Mesenchymal stem cell (in vitro differentiated cells and primary cell): ENCODE measurements around the gene POLRMT.

Source experiments
- DNase-seq: peaks from one replicate; pipeline ENCODE4 v3.0.0-alpha.2; 2013
- H2AFZ ChIP-seq: one replicate; pipeline ENCODE4 v1.6.1; 2013; ENCODE audit warnings: low read depth, mild to moderate bottlenecking, control low read depth, inconsistent platforms, low read length, moderate library complexity
- H2AK5ac ChIP-seq: 2 replicates; pipeline ENCODE4 v1.6.1; 2013; ENCODE audit warnings: low read length, moderate library complexity, mild to moderate bottlenecking, inconsistent platforms; ENCODE audit not compliant: severe bottlenecking
- H2BK120ac ChIP-seq: one replicate; pipeline ENCODE4 v1.6.1; 2013; ENCODE audit warnings: low read depth, mild to moderate bottlenecking, inconsistent platforms, low read length, moderate library complexity
- H2BK12ac ChIP-seq, 2 experiments: one replicate each; pipeline ENCODE4 v1.6.1; 2013; ENCODE audit warnings: inconsistent platforms in 2 of 2, low read length in 2 of 2, mild to moderate bottlenecking in 2 of 2, moderate library complexity in 2 of 2, control low read depth in 1 of 2
- H2BK15ac ChIP-seq: one replicate; pipeline ENCODE4 v1.6.1; 2013; ENCODE audit warnings: mild to moderate bottlenecking, low read depth, inconsistent platforms; ENCODE audit not compliant: poor library complexity, severe bottlenecking
- H2BK5ac ChIP-seq: 2 replicates; pipeline ENCODE4 v1.6.1; 2013; ENCODE audit warnings: low read depth, mild to moderate bottlenecking, low read length, control low read depth, inconsistent platforms; ENCODE audit not compliant: poor library complexity, severe bottlenecking
- H3K14ac ChIP-seq, 2 experiments: one replicate each; pipeline ENCODE4 v1.6.1; 2013; ENCODE audit warnings: inconsistent platforms in 2 of 2, low read length in 2 of 2, control low read depth in 1 of 2, mild to moderate bottlenecking in 1 of 2, moderate library complexity in 1 of 2
- H3K18ac ChIP-seq, 2 experiments: one replicate each; pipeline ENCODE4 v1.6.1; 2013; ENCODE audit warnings: inconsistent platforms in 2 of 2, low read length in 2 of 2, control low read depth in 1 of 2, low read depth in 1 of 2, mild to moderate bottlenecking in 1 of 2
- H3K23ac ChIP-seq, 2 experiments: one replicate each; pipeline ENCODE4 v1.6.1; 2013; ENCODE audit warnings: inconsistent platforms in 2 of 2, low read length in 2 of 2, mild to moderate bottlenecking in 2 of 2, moderate library complexity in 2 of 2, control low read depth in 1 of 2
- H3K27ac ChIP-seq: 2 replicates; pipeline ENCODE4 v1.5.1; 2013; ENCODE audit warnings: mild to moderate bottlenecking, moderate library complexity, low read length, control low read depth, inconsistent platforms; ENCODE audit not compliant: poor library complexity, severe bottlenecking
- H3K27me3 ChIP-seq, 2 experiments: 2 replicates each; pipeline versions ENCODE4 v1.6.1 to v1.7.0; 2013; ENCODE audit warnings: low read length in 2 of 2, mild to moderate bottlenecking in 2 of 2, moderate library complexity in 2 of 2, control low read depth in 1 of 2, inconsistent platforms in 1 of 2; ENCODE audit not compliant: control insufficient read depth in 1 of 2, insufficient read depth in 1 of 2
- H3K36me3 ChIP-seq, 2 experiments: 2 replicates each; pipeline versions ENCODE4 v1.6.1 to v1.7.0; 2013; ENCODE audit warnings: low read length in 2 of 2, control low read depth in 1 of 2, inconsistent platforms in 1 of 2, low read depth in 1 of 2, mild to moderate bottlenecking in 1 of 2; ENCODE audit not compliant: insufficient read depth in 2 of 2, control insufficient read depth in 1 of 2
- H3K4ac ChIP-seq, 2 experiments: one replicate each; pipeline ENCODE4 v1.6.1; 2013; ENCODE audit warnings: inconsistent platforms in 2 of 2, low read length in 2 of 2, mild to moderate bottlenecking in 2 of 2, moderate library complexity in 2 of 2, control low read depth in 1 of 2, low read depth in 1 of 2
- H3K4me1 ChIP-seq: 2 replicates; pipeline ENCODE4 v1.6.1; 2013; ENCODE audit warnings: low read depth, low read length, control low read depth; ENCODE audit not compliant: control insufficient read depth, insufficient read depth
- H3K4me2 ChIP-seq: 2 replicates; pipeline ENCODE4 v1.6.1; 2013; ENCODE audit warnings: low read length, mild to moderate bottlenecking, inconsistent platforms; ENCODE audit not compliant: poor library complexity, severe bottlenecking
- H3K4me3 ChIP-seq, 2 experiments: 2 replicates each; pipeline versions ENCODE4 v1.5.1 to v1.7.0; 2013; ENCODE audit warnings: low read length in 2 of 2, mild to moderate bottlenecking in 2 of 2, control low read depth in 1 of 2, low read depth in 1 of 2; ENCODE audit not compliant: insufficient read depth in 1 of 2
- H3K79me1 ChIP-seq: replicated peaks from 2 replicates; pipeline ENCODE4 v1.6.1; 2013; ENCODE audit warnings: mild to moderate bottlenecking, control low read depth, low read length, inconsistent platforms; ENCODE audit not compliant: poor library complexity, severe bottlenecking
- H3K9ac ChIP-seq: 2 replicates; pipeline ENCODE4 v1.7.0; 2013; ENCODE audit warnings: mild to moderate bottlenecking, low read length, moderate library complexity
- H3K9me3 ChIP-seq: 2 replicates; pipeline ENCODE4 v1.7.0; 2013; ENCODE audit warnings: mild to moderate bottlenecking, low read length; ENCODE audit not compliant: control insufficient read depth
- H4K8ac ChIP-seq: one replicate; pipeline ENCODE4 v1.6.1; 2013; ENCODE audit warnings: inconsistent platforms, mild to moderate bottlenecking, low read length, moderate library complexity
- H4K91ac ChIP-seq: one replicate; pipeline ENCODE4 v1.6.1; 2013; ENCODE audit warnings: mild to moderate bottlenecking, low read length, inconsistent platforms
- WGBS: methylation state at CpG from one replicate; pipeline ENCODE4 v1.1.7; 2013; ENCODE audit warnings: mixed read lengths; 5-methylcytosine and 5-hydroxymethylcytosine counted together

Gene POLRMT

GRCh38 chr19:570937-571565, 62.3 kb downstream of the POLRMT start:
- H3K14ac ChIP-seq, result peak overlapping the region in 1 of 2 experiments; percentile 35
- peak overlapping the region in 1 of 2 experiments; percentile 65 for H3K4ac ChIP-seq
- WGBS, result 8% methylated on average over 45 of the region's 45 CpGs
- H2BK15ac ChIP-seq, result peak overlapping the region; percentile 85
- peak overlapping the region; percentile 46 for H2AFZ ChIP-seq
- H2BK120ac ChIP-seq, result peak overlapping the region; percentile 73
- H3K4me1 ChIP-seq, result peaks cover 28% of the 10 kb centered on the region
- peak overlapping the region; percentile 88 for H3K9ac ChIP-seq
- peak overlapping the region; percentile 14 to 96 for H2BK12ac ChIP-seq
- peak overlapping the region; percentile 79 to 92 for H3K18ac ChIP-seq
- peak; percentile 73 for DNase-seq
- H4K8ac ChIP-seq, result peak overlapping the region; percentile 76
- H3K27ac ChIP-seq, result peak overlapping the region; percentile 98
- no peak overlapping the region for H2BK5ac ChIP-seq
- peak overlapping the region; percentile 90 for H3K4me2 ChIP-seq
- peaks cover 0 to 3% of the 10 kb centered on the region in 2 experiments for H3K36me3 ChIP-seq
- H2AK5ac ChIP-seq, result no peak overlapping the region
- H3K27me3 ChIP-seq, result no peaks in the 10 kb centered on the region
- peak overlapping the region; percentile 16 for H4K91ac ChIP-seq
- peak overlapping the region; percentile 59 to 74 for H3K4me3 ChIP-seq
- H3K79me1 ChIP-seq, result no peaks in the 10 kb centered on the region
- no peaks in the 10 kb centered on the region for H3K9me3 ChIP-seq
- peak overlapping the region in 1 of 2 experiments; percentile 14 for H3K23ac ChIP-seq

DNA sequence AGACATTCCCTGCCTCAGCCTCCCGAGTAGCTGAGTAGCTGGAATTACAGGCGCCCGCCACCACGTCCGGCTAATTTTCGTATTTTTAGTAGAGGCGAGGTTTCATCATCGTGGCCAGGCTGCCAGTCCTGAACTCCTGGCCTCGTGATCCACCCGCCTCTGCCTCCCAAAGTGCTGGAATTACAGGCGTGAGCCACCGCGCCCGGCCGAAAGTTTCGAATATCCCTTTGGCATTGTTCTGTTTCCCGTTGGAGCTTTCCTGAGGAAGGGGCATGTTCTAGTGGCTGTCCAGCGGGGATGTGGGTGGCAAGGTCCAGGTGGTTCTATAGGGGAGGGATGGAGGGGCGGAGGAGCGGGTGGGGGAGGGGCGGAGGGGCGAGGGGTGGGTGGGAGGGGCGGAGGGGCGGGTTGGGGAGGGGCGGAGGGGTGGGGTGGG, 63.1 kb downstream of the POLRMT start:
- WGBS, result 99% methylated on average over 16 of the region's 25 CpGs
- no peak overlapping the region for H3K27ac ChIP-seq

DNA sequence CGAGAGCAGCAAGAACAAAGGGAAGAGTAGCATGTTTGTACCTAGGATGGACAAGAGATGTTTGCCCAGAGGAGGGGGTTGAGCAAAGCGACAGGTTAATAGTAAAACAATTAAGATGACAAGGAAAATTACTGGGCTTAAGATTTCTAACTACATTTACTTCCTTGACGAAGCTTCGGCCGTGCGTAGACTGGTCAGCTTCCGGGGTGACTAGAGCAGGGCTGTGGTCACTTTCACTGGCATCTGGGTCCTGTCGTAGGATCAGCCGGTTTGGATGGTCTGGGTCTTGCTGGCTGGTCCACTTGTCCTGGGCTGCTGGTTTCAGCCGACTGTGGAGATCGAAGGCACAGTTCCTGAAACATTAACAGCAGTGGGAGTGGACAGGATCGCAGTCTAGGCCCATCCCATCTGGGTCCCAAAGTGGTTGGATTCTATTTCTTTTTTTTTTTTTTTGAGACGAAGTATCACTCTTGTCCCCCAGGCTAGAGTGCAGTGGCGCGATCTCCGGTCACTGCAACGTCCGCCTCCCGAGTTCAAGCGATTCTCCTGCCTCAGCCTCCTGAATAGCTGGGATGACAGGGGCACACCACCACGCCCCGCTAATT, 65.9 kb downstream of the POLRMT start:
- Histone ChIP-seq H3K23ac (no peak overlapping the region), H3K27me3 (no peaks in the 10 kb centered on the region), H2BK12ac (peak overlapping the region; percentile 93 to 98), H3K4me3 (no peak overlapping the region), H3K4ac (peak overlapping the region; percentile 66 to 67), H2AFZ (no peak overlapping the region), H3K9me3 (no peaks in the 10 kb centered on the region), H2BK5ac (no peak overlapping the region), H2BK120ac (peak overlapping the region; percentile 87), H2AK5ac (no peak overlapping the region), H4K8ac (peak overlapping the region; percentile 36), H3K36me3 (peaks cover 0 to 3% of the 10 kb centered on the region in 2 experiments), H3K79me1 (no peaks in the 10 kb centered on the region), H3K9ac (no peak overlapping the region), H3K4me2 (no peak overlapping the region), H3K18ac (peak overlapping the region; percentile 89 to 93), H4K91ac (peak overlapping the region; percentile 97), H3K14ac (peak overlapping the region in 1 of 2 experiments; percentile 65), H3K27ac (no peak overlapping the region), H2BK15ac (peak overlapping the region; percentile 36), H3K4me1 (peaks cover 6% of the 10 kb centered on the region)
- DNase-seq, result no peak
- WGBS, result 89% methylated on average over 22 of the region's 22 CpGs

More for the DNA sequence above, 63.1 kb downstream of the POLRMT start:
- Histone ChIP-seq H2BK12ac (no peak overlapping the region), H2AFZ (no peak overlapping the region), H3K9ac (no peak overlapping the region), H3K14ac (no peak overlapping the region), H2BK120ac (no peak overlapping the region), H3K36me3 (peaks cover 0 to 3% of the 10 kb centered on the region in 2 experiments), H3K27me3 (no peaks in the 10 kb centered on the region), H2BK15ac (no peak overlapping the region), H3K4me1 (peaks cover 20% of the 10 kb centered on the region), H4K8ac (no peak overlapping the region), H3K18ac (peak overlapping the region in 1 of 2 experiments; percentile 23), H4K91ac (no peak overlapping the region), H3K4ac (peak overlapping the region in 1 of 2 experiments; percentile 26), H3K79me1 (no peaks in the 10 kb centered on the region), H2AK5ac (no peak overlapping the region), H3K23ac (no peak overlapping the region), H3K9me3 (no peaks in the 10 kb centered on the region), H3K4me3 (no peak overlapping the region), H2BK5ac (no peak overlapping the region), H3K4me2 (no peak overlapping the region)
- no peak for DNase-seq
